H1 (cell line): Measurements from ENCODE around the gene CNGB1. TPM values are rescaled to one million over a fixed set of nuclear protein-coding genes. Genes with fewer than 3 reads are reported as not detected.

ENCODE experiments used
- CTCF ChIA-PET: fragments of 300-600 bp; sonication (Branson Sonifier 250); formaldehyde crosslinking; loops from one replicate; lab custom pipeline; 2021; ENCODE audit not compliant: partially characterized antibody; lab: Charles Lee
- POLR2A ChIA-PET: fragments of 300-600 bp; sonication (Branson Sonifier 250); formaldehyde crosslinking; loops from one replicate; lab custom pipeline; 2021; ENCODE audit warnings: inconsistent platforms; ENCODE audit not compliant: partially characterized antibody; lab: Charles Lee
- DNase-seq, 2 experiments: peaks; one replicate each; pipeline versions ENCODE4 v3.0.0 to v3.0.0-alpha.2; 2010 to 2022; ENCODE audit warnings: low spot score in 2 of 2, low read depth in 1 of 2, mixed read lengths in 1 of 2
- FAIRE-seq: peaks from 2 replicates; lab custom pipeline; 2011; peaks lifted over from hg19 to GRCh38; lab: Jason Lieb, UNC
- H2AFZ ChIP-seq: 2 replicates; pipeline ENCODE4 v1.8.1; 2012; ENCODE audit warnings: low read length, inconsistent platforms
- H2AK5ac ChIP-seq: 2 replicates; pipeline ENCODE4 v1.6.1; 2013; ENCODE audit warnings: low read depth, low read length
- H2BK120ac ChIP-seq: replicated peaks from 2 replicates; pipeline ENCODE3; 2013; ENCODE audit warnings: low read depth, low read length, inconsistent platforms
- H2BK12ac ChIP-seq: 2 replicates; pipeline ENCODE4 v1.6.1; 2013; ENCODE audit warnings: low read depth, low read length
- H2BK15ac ChIP-seq: 2 replicates; pipeline ENCODE4 v1.6.1; 2013; ENCODE audit warnings: low read length
- H2BK20ac ChIP-seq: 2 replicates; pipeline ENCODE4 v1.6.1; 2013; ENCODE audit warnings: low read length
- H2BK5ac ChIP-seq: 2 replicates; pipeline ENCODE4 v1.6.1; 2013; ENCODE audit warnings: low read depth, low read length
- H3K14ac ChIP-seq: 2 replicates; pipeline ENCODE4 v1.6.1; 2013; ENCODE audit warnings: inconsistent platforms; ENCODE audit not compliant: insufficient read length
- H3K18ac ChIP-seq: 2 replicates; pipeline ENCODE4 v1.6.1; 2013; ENCODE audit warnings: low read length; ENCODE audit errors: extremely low read depth
- H3K23ac ChIP-seq: 2 replicates; pipeline ENCODE4 v1.6.1; 2013; ENCODE audit warnings: inconsistent platforms; ENCODE audit not compliant: insufficient read length
- H3K23me2 ChIP-seq: 2 replicates; pipeline ENCODE4 v1.6.1; 2013; ENCODE audit warnings: low read depth, low read length
- H3K27ac ChIP-seq: 2 replicates; pipeline ENCODE4 v1.6.1; 2011; ENCODE audit warnings: low read depth, low read length, inconsistent platforms
- H3K27me3 ChIP-seq, 4 experiments: replicated peaks in 1 of 4; 1 replicate in 1 of 4; 2 replicates in 3 of 4; pipeline versions ENCODE4 v1.6.1 to v1.8.1; 2011 to 2013; ENCODE audit warnings: low read length in 3 of 4, mild to moderate bottlenecking in 3 of 4, inconsistent platforms in 2 of 4, mixed read lengths in 2 of 4, moderate library complexity in 1 of 4; ENCODE audit not compliant: control insufficient read depth in 3 of 4, insufficient read depth in 3 of 4; ENCODE audit errors: extremely low read depth in 1 of 4
- H3K36me3 ChIP-seq, 4 experiments: 2 replicates each; pipeline versions ENCODE4 v1.6.1 to v1.8.1; 2011 to 2013; ENCODE audit warnings: mild to moderate bottlenecking in 4 of 4, low read length in 3 of 4, moderate library complexity in 2 of 4, control low read depth in 1 of 4, inconsistent platforms in 1 of 4; ENCODE audit not compliant: insufficient read depth in 4 of 4, control insufficient read depth in 2 of 4
- H3K4ac ChIP-seq: replicated peaks from 2 replicates; pipeline ENCODE3; 2013; ENCODE audit warnings: low read length, low read depth, mixed read lengths, inconsistent platforms; ENCODE audit not compliant: insufficient read length
- H3K4me1 ChIP-seq, 4 experiments: replicated peaks in 1 of 4; 1 replicate in 1 of 4; 2 replicates in 3 of 4; pipeline versions ENCODE4 v1.6.1 to v1.8.1; 2011 to 2013; ENCODE audit warnings: low read length in 3 of 4, inconsistent platforms in 2 of 4, mixed read lengths in 1 of 4; ENCODE audit not compliant: insufficient read depth in 4 of 4, control insufficient read depth in 3 of 4
- H3K4me2 ChIP-seq, 2 experiments: 2 replicates each; pipeline versions ENCODE4 v1.6.1 to v1.8.1; 2011 to 2013; ENCODE audit warnings: low read depth in 2 of 2, low read length in 2 of 2, control low read depth in 1 of 2, inconsistent platforms in 1 of 2, mild to moderate bottlenecking in 1 of 2; ENCODE audit not compliant: insufficient read depth in 1 of 2
- H3K4me3 ChIP-seq, 4 experiments: fragments of 200-600, 300-600 bp in 1 of 4; sonication (generic), shearing (Covaris generic), sonication (Bioruptor Twin) in 1 of 4; 2 replicates each; pipeline versions ENCODE4 v1.5.1 to v1.8.1; 2011 to 2016; ENCODE audit warnings: low read length in 4 of 4, low read depth in 3 of 4, control low read depth in 2 of 4, inconsistent platforms in 2 of 4, mild to moderate bottlenecking in 2 of 4, mixed read lengths in 1 of 4, moderate library complexity in 1 of 4; ENCODE audit not compliant: insufficient read depth in 2 of 4; ENCODE audit errors: extremely low read depth in 1 of 4
- H3K56ac ChIP-seq: replicated peaks from 2 replicates; pipeline ENCODE3; 2013; ENCODE audit warnings: low read depth, mild to moderate bottlenecking, mixed read lengths, low read length, inconsistent platforms; ENCODE audit not compliant: insufficient read length
- H3K79me1 ChIP-seq: 2 replicates; pipeline ENCODE4 v1.6.1; 2013; ENCODE audit warnings: low read depth, low read length, control low read depth
- H3K79me2 ChIP-seq, 2 experiments: 2 replicates each; pipeline versions ENCODE4 v1.6.1 to v1.8.1; 2012 to 2013; ENCODE audit warnings: low read length in 2 of 2, mild to moderate bottlenecking in 2 of 2, inconsistent platforms in 1 of 2; ENCODE audit not compliant: insufficient read depth in 2 of 2, control insufficient read depth in 1 of 2
- H3K9ac ChIP-seq, 4 experiments: replicated peaks in 1 of 4; 1 replicate in 1 of 4; 2 replicates in 3 of 4; pipeline versions ENCODE4 v1.6.1 to v1.8.1; 2011 to 2013; ENCODE audit warnings: low read depth in 3 of 4, low read length in 3 of 4, control low read depth in 2 of 4, mild to moderate bottlenecking in 2 of 4, moderate library complexity in 2 of 4, inconsistent platforms in 1 of 4; ENCODE audit errors: extremely low read depth in 1 of 4
- H3K9me3 ChIP-seq, 2 experiments: 2 replicates each; pipeline versions ENCODE4 v1.6.1 to v1.8.1; 2012 to 2013; ENCODE audit warnings: mild to moderate bottlenecking in 2 of 2, moderate library complexity in 2 of 2, control low read depth in 1 of 2, inconsistent platforms in 1 of 2, low read depth in 1 of 2, low read length in 1 of 2, mixed read lengths in 1 of 2; ENCODE audit not compliant: insufficient read depth in 2 of 2
- H4K20me1 ChIP-seq, 2 experiments: replicated peaks in 1 of 2; 2 replicates each; pipeline versions ENCODE3 to v1.8.1; 2011 to 2013; ENCODE audit warnings: inconsistent platforms in 2 of 2, low read length in 2 of 2, mild to moderate bottlenecking in 1 of 2; ENCODE audit not compliant: insufficient read depth in 2 of 2, control insufficient read depth in 1 of 2
- H4K5ac ChIP-seq: 2 replicates; pipeline ENCODE4 v1.6.1; 2013; ENCODE audit warnings: low read length, low read depth, mixed read lengths, inconsistent platforms; ENCODE audit not compliant: insufficient read length
- H4K8ac ChIP-seq: 2 replicates; pipeline ENCODE4 v1.8.0; 2013; ENCODE audit warnings: mild to moderate bottlenecking, moderate library complexity, low read length, inconsistent platforms; ENCODE audit not compliant: insufficient read depth; ENCODE audit errors: extremely low read depth
- H4K91ac ChIP-seq: replicated peaks from 2 replicates; pipeline ENCODE3; 2013; ENCODE audit warnings: low read length, mixed read lengths, inconsistent platforms; ENCODE audit not compliant: insufficient read length
- BCL11A ChIP-seq, 2 experiments: IDR thresholded peaks; one replicate each; pipeline ENCODE4 v1.6.1; 2011; ENCODE audit warnings: low read depth in 2 of 2, low read length in 2 of 2, mild to moderate bottlenecking in 2 of 2
- EGR1 ChIP-seq: IDR thresholded peaks from 2 replicates; pipeline ENCODE4 v1.6.1; 2011; ENCODE audit warnings: low read depth, low read length, borderline replicate concordance
- FOSL1 ChIP-seq: IDR thresholded peaks from 2 replicates; pipeline ENCODE4 v1.6.1; 2011; ENCODE audit warnings: mild to moderate bottlenecking, low read depth, low read length, moderate library complexity; ENCODE audit not compliant: insufficient read depth
- GTF2F1 ChIP-seq: IDR thresholded peaks from 2 replicates; pipeline ENCODE4 v1.6.1; 2012; ENCODE audit warnings: low read depth, low read length, improper control_type of control experiment, borderline replicate concordance
- HDAC2 ChIP-seq, 2 experiments: fragments of 300-600 bp in 1 of 2; sonication (generic) in 1 of 2; IDR thresholded peaks; 2 replicates each; pipeline ENCODE4 v1.6.1; 2011 to 2012; ENCODE audit warnings: low read depth in 2 of 2, low read length in 2 of 2, mild to moderate bottlenecking in 2 of 2, moderate library complexity in 2 of 2, borderline replicate concordance in 1 of 2, inconsistent platforms in 1 of 2
- KDM4A ChIP-seq: IDR thresholded peaks from one replicate; pipeline ENCODE4 v1.7.1; 2012; ENCODE audit warnings: low read depth, mild to moderate bottlenecking, moderate library complexity, low read length, inconsistent platforms; ENCODE audit not compliant: severe bottlenecking
- POLR2A ChIP-seq, 2 experiments: IDR thresholded peaks; 1 replicate in 1 of 2; 2 replicates in 1 of 2; pipeline ENCODE4 v1.6.1; 2011; ENCODE audit warnings: low read depth in 2 of 2, low read length in 2 of 2, mild to moderate bottlenecking in 2 of 2; ENCODE audit errors: control extremely low read depth in 1 of 2
- WGBS, 2 experiments: shearing (Covaris generic) in 1 of 2; methylation state at CpG; one replicate each; pipeline versions ENCODE4 v1.1.6 to v1.1.7; 2013 to 2015; ENCODE audit warnings: low lambda C conversion rate in 2 of 2, mixed read lengths in 2 of 2, inconsistent platforms in 1 of 2, low coverage in 1 of 2, missing lambda C conversion rate in 1 of 2; ENCODE audit not compliant: insufficient replicate concordance in 2 of 2, insufficient coverage in 1 of 2, insufficient read length in 1 of 2; ENCODE audit errors: extremely low coverage in 1 of 2, missing lambda C conversion rate in 1 of 2; 5-methylcytosine and 5-hydroxymethylcytosine counted together
- polyA plus RNA-seq, 7 experiments: library from polyadenylated mRNA; depleted of rRNA in 3 of 7; stranded (reverse) in 5 of 7; unstranded in 2 of 7; fragments of >200 nt in 5 of 7; fragments of 200-250 nt in 2 of 7; gene quantifications; 1 replicate in 5 of 7; 2 replicates in 1 of 7; 4 replicates in 1 of 7; pipeline versions ENCODE4 v1.2.1 to v1.2.3, GENCODE V29; 2011 to 2013; ENCODE audit warnings: missing spikeins in 2 of 7, mixed read lengths in 2 of 7
- total RNA-seq: library from RNA; stranded (reverse); fragmentation: NEBNext Ultra II Directional; extraction: Animal tissue kit (Norgen Biotek cat#: 25700); gene quantifications from 2 replicates; pipeline ENCODE4 v1.2.1, GENCODE V29; 2021
- TF ChIP-seq, protein P1 (sequence below): IDR thresholded peaks from 2 replicates; pipeline ENCODE4 v1.6.1; 2011; ENCODE audit warnings: low read depth, mild to moderate bottlenecking, low read length; ENCODE audit not compliant: insufficient read depth

The CNGB1 gene
- total and polyA plus RNA-seq, 2 of the 8 experiments (the other 6 are each of a cell fraction or from before 2014, with no cell fraction given): not detected

DNA sequence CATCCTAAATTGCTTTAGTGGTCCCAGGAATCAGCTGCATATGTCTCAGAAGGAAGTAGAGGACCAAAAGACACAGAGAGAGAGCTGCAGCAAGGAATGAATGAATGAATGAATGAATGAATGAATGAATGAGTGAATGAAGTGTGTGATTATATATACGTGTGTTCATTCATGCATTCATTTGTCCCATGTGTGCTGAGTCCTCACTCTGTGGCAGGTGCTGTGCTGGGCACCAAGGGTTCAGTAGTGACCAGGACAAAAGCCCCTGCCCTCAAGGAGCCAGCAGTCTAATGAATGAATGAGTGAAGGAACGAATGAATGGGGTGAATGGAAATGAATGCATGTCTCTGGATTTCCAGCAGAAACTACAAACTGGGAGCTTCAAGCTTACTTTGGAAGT, 9.4 kb downstream of the CNGB1 start:
- Histone ChIP-seq H4K20me1 (no peaks in the 10 kb centered on the region), H3K4me2 (no peak overlapping the region), H3K9me3 (no peaks in the 10 kb centered on the region), H2AK5ac (no peak overlapping the region), H3K4me3 (no peak overlapping the region), H2BK15ac (no peak overlapping the region), H3K79me1 (no peaks in the 10 kb centered on the region), H2AFZ (no peak overlapping the region), H4K8ac (peak overlapping the region; percentile 15; the same call in 1 of the 2 replicates), H3K56ac (no peak overlapping the region), H2BK120ac (no peak overlapping the region), H3K23me2 (no peaks in the 10 kb centered on the region), H4K91ac (no peak overlapping the region), H3K4me1 (peaks cover 0 to 10% (median 5%) of the 10 kb centered on the region in 4 experiments; a peak in 6 of 7 replicates), H4K5ac (no peak overlapping the region), H2BK20ac (no peak overlapping the region), H3K4ac (no peak overlapping the region), H3K14ac (no peak overlapping the region), H3K9ac (no peak overlapping the region), H2BK5ac (no peak overlapping the region), H3K27ac (no peak overlapping the region)
- ChIA-PET CTCF (interaction anchor here (0.7 to 3.2 kb wide), 10 partner anchors 8 to 55 kb away, joined by 3 to 15 read pairs (median 4); partner anchors contain the start of genes CNGB1 and USB1), POLR2A (interaction anchor here (3.1 kb wide), 1 partner anchor 11 kb away, joined by 10 read pairs; the partner anchor contains the start of gene CNGB1)
- 89% methylated on average over 2 of the region's 2 CpGs; no CpG with 5 or more reads in 1 of the 2 experiments for WGBS, 2 experiments
- FAIRE-seq (no peak), DNase-seq (no peak)
- TF ChIP-seq EGR1 (no peak), KDM4A (no peak), POLR2A (IDR thresholded peaks at IDR 0.05; ENCODE audit: control extremely low read depth in 1 of 2, low read depth in 2 of 2, low read length in 2 of 2) (no peak), HDAC2 (IDR thresholded peaks at IDR 0.05; ENCODE audit: borderline replicate concordance in 1 of 2, low read depth in 2 of 2, low read length in 2 of 2) (no peak), GTF2F1 (no peak), FOSL1 (no peak), BCL11A (IDR thresholded peaks at IDR 0.05; ENCODE audit: low read depth in 2 of 2, low read length in 2 of 2) (no peak)
- TF ChIP-seq, protein P1, sequence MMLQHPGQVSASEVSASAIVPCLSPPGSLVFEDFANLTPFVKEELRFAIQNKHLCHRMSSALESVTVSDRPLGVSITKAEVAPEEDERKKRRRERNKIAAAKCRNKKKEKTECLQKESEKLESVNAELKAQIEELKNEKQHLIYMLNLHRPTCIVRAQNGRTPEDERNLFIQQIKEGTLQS: no peak
- TF ChIP-seq, all 59 proteins: peak for 0
- Histone ChIP-seq H3K79me2 (no peaks in the 10 kb centered on the region), H3K23ac (no peak overlapping the region), H3K27me3 (no peaks in the 10 kb centered on the region), H3K36me3 (no peaks in the 10 kb centered on the region), H3K18ac (no peak overlapping the region), H2BK12ac (no peak overlapping the region)
